OCI-LY7 (cell line): ENCODE data around the gene DAGLA. TPM values are rescaled to one million over a fixed set of nuclear protein-coding genes. Genes with fewer than 3 reads are reported as not detected.

ENCODE experiments used
- BruUV-seq: library from RNA; stranded (reverse); fragments of 400-500 nt; replicated peaks from 2 replicates; lab custom pipeline; 2021; lab: Mats Ljungman, UMichigan
- CTCF ChIA-PET: fragments of 300-600 bp; sonication (Branson Sonifier 250); formaldehyde crosslinking; loops from one replicate; lab custom pipeline; 2022; ENCODE audit warnings: antibody characterized with exemption; ENCODE audit not compliant: unreplicated experiment; lab: Charles Lee
- POLR2A ChIA-PET: fragments of 300-600 bp; sonication (Branson Sonifier 250); formaldehyde crosslinking; loops from one replicate; lab custom pipeline; 2022; ENCODE audit warnings: antibody characterized with exemption; lab: Charles Lee
- DNase-seq: peaks from one replicate; pipeline ENCODE4 v3.0.0-alpha.2; 2015; ENCODE audit warnings: low spot score
- H2AFZ ChIP-seq: fragments of 200-600 bp; sonication (generic), shearing (Covaris generic); 2 replicates; pipeline ENCODE4 v1.6.1; 2014; ENCODE audit warnings: mild to moderate bottlenecking, antibody characterized with exemption, low read length, moderate library complexity
- H3K27ac ChIP-seq: fragments of 200-600 bp; sonication (generic); 2 replicates; pipeline ENCODE4 v1.5.1; 2014; ENCODE audit warnings: mixed run types, low read depth, mild to moderate bottlenecking, moderate library complexity, low read length, inconsistent platforms; ENCODE audit not compliant: poor library complexity, severe bottlenecking
- H3K36me3 ChIP-seq: fragments of 200-600 bp; sonication (generic); 2 replicates; pipeline ENCODE4 v1.6.1; 2014; ENCODE audit warnings: mild to moderate bottlenecking, antibody characterized with exemption, low read length, moderate library complexity, mixed read lengths; ENCODE audit not compliant: insufficient read depth
- H3K4me1 ChIP-seq: fragments of 200-600 bp; sonication (generic); 2 replicates; pipeline ENCODE4 v1.5.1; 2014; ENCODE audit warnings: mild to moderate bottlenecking, low read length; ENCODE audit not compliant: insufficient read depth, poor library complexity, severe bottlenecking
- H3K4me2 ChIP-seq: fragments of 200-600 bp; sonication (generic); 2 replicates; pipeline ENCODE4 v1.6.1; 2014; ENCODE audit warnings: mild to moderate bottlenecking, low read length
- H3K4me3 ChIP-seq: fragments of 200-600 bp; sonication (generic); 2 replicates; pipeline ENCODE4 v1.5.1; 2014; ENCODE audit warnings: mild to moderate bottlenecking, low read depth, low read length; ENCODE audit not compliant: poor library complexity, severe bottlenecking
- H3K79me2 ChIP-seq: fragments of 200-600 bp; sonication (generic); 2 replicates; pipeline ENCODE4 v1.6.1; 2016; ENCODE audit warnings: low read depth, mild to moderate bottlenecking, low read length, moderate library complexity, mixed read lengths; ENCODE audit not compliant: insufficient read depth
- H3K9me2 ChIP-seq: fragments of 200-600 bp; sonication (generic); 2 replicates; pipeline ENCODE4 v1.6.1; 2016; ENCODE audit warnings: mild to moderate bottlenecking, low read length, mixed read lengths; ENCODE audit not compliant: insufficient read depth
- H3K9me3 ChIP-seq: fragments of 200-600 bp; sonication (generic); 2 replicates; pipeline ENCODE4 v1.6.1; 2014; ENCODE audit warnings: mild to moderate bottlenecking, mixed run types, low read length, mixed read lengths
- H4K20me1 ChIP-seq: fragments of 200-600 bp; sonication (generic); 2 replicates; pipeline ENCODE4 v1.6.1; 2014; ENCODE audit warnings: mild to moderate bottlenecking, antibody characterized with exemption, low read length, moderate library complexity, mixed read lengths; ENCODE audit not compliant: insufficient read depth
- CTCF ChIP-seq: fragments of 200-600 bp; sonication (generic); conservative IDR thresholded peaks from 2 replicates; pipeline ENCODE4 v1.5.1; 2014; ENCODE audit warnings: mild to moderate bottlenecking, antibody characterized with exemption, low read length, moderate library complexity, mixed read lengths
- EZH2phosphoT487 ChIP-seq: fragments of 200-600 bp; sonication (generic); IDR thresholded peaks from 2 replicates; pipeline ENCODE4 v1.6.1; 2018; ENCODE audit warnings: low read depth, borderline replicate concordance, mild to moderate bottlenecking, mixed run types, antibody characterized with exemption, low read length, moderate library complexity, mixed read lengths
- intact Hi-C: fragments of 100-400 bp; cut with micrococcal nuclease; formaldehyde crosslinking; loops from one replicate; pipeline ENCODE4 v1.10.0; 2022; ENCODE audit not compliant: unreplicated experiment
- total RNA-seq, 2 experiments: library from RNA; depleted of rRNA in 1 of 2; stranded (reverse); fragments of >200 nt in 1 of 2; shearing (Covaris generic) in 1 of 2; gene quantifications; 2 replicates each; pipeline ENCODE4 v1.2.3, GENCODE V29; 2014 to 2022

DAGLA gene
- total RNA-seq, 2 experiments from 2014 or later = not detected

GRCh38 chr11:61757213-61757862, 77.1 kb downstream of the DAGLA start:
- H3K4me2 ChIP-seq = 0 out of 2 replicates have a peak overlapping the region, but pooled peaks have one; percentile 10
- no peak overlapping the region for H3K27ac ChIP-seq
- ChIA-PET CTCF (no interaction called here), POLR2A (no interaction called here)
- peaks cover 10% of the 10 kb centered on the region for H3K4me1 ChIP-seq
- no peaks in the 10 kb centered on the region for H3K79me2 ChIP-seq
- H3K9me3 ChIP-seq = no peaks in the 10 kb centered on the region
- no peaks in the 10 kb centered on the region for H3K36me3 ChIP-seq
- intact Hi-C loops = no loop called here
- BruUV-seq = no TSS peak
- no peak overlapping the region for H3K4me3 ChIP-seq
- DNase-seq = no peak
- 0 out of 2 replicates have a peak overlapping the region, but pooled peaks have one; percentile 4 for H2AFZ ChIP-seq
- no peaks in the 10 kb centered on the region for H3K9me2 ChIP-seq
- TF ChIP-seq EZH2phosphoT487 (no peak), CTCF (no peak)
- no peaks in the 10 kb centered on the region for H4K20me1 ChIP-seq

GRCh38 chr11:61760946-61761345, 80.8 kb downstream of the DAGLA start:
- ChIA-PET POLR2A (no interaction called here), CTCF (interaction anchor here (0.6 kb wide), 1 partner anchor 355 kb away, joined by 3 read pairs; no protein-coding TSS in a partner anchor)
- intact Hi-C loops = no loop called here
- no peak for TF ChIP-seq EZH2phosphoT487
- TF ChIP-seq CTCF = no peak
- no peak for DNase-seq
- no peak overlapping the region for H3K4me2 ChIP-seq
- H4K20me1 ChIP-seq = no peaks in the 10 kb centered on the region
- no peaks in the 10 kb centered on the region for H3K36me3 ChIP-seq
- no peak overlapping the region for H2AFZ ChIP-seq
- H3K79me2 ChIP-seq = no peaks in the 10 kb centered on the region
- no TSS peak for BruUV-seq
- H3K9me2 ChIP-seq = no peaks in the 10 kb centered on the region
- H3K27ac ChIP-seq = no peak overlapping the region
- H3K4me1 ChIP-seq = peaks cover 10% of the 10 kb centered on the region
- H3K4me3 ChIP-seq = no peak overlapping the region
- H3K9me3 ChIP-seq = no peaks in the 10 kb centered on the region

GRCh38 chr11:61761440-61762222, 81.4 kb downstream of the DAGLA start:
- H3K9me2 ChIP-seq = no peaks in the 10 kb centered on the region
- H3K4me2 ChIP-seq = no peak overlapping the region
- ChIA-PET POLR2A (no interaction called here), CTCF (no interaction called here)
- no peak for DNase-seq
- peaks cover 5% of the 10 kb centered on the region for H3K4me1 ChIP-seq
- intact Hi-C loops = no loop called here
- H4K20me1 ChIP-seq = no peaks in the 10 kb centered on the region
- TF ChIP-seq CTCF (no peak), EZH2phosphoT487 (no peak)
- BruUV-seq = no TSS peak
- no peak overlapping the region for H3K4me3 ChIP-seq
- no peaks in the 10 kb centered on the region for H3K36me3 ChIP-seq
- H3K9me3 ChIP-seq = no peaks in the 10 kb centered on the region
- H2AFZ ChIP-seq = no peak overlapping the region
- no peak overlapping the region for H3K27ac ChIP-seq
- no peaks in the 10 kb centered on the region for H3K79me2 ChIP-seq
